Hepatocyte (in vitro differentiated cells): ENCODE data around the gene VEGFB.

Experiments used
- EZH2 ChIP-seq: fragments of 200-600 bp; sonication (generic); IDR thresholded peaks from 2 replicates; pipeline ENCODE4 v1.6.1; 2016; ENCODE audit warnings: antibody characterized with exemption, mild to moderate bottlenecking, borderline replicate concordance
- EZH2phosphoT487 ChIP-seq: fragments of 200-600 bp; sonication (generic); IDR thresholded peaks from one replicate; pipeline ENCODE4 v1.6.1; 2018; ENCODE audit warnings: antibody characterized with exemption, mild to moderate bottlenecking, low read depth, moderate library complexity; ENCODE audit not compliant: unreplicated experiment, severe bottlenecking
- TF ChIP-seq, protein P1 (sequence below): fragments of 200-600 bp; sonication (generic); IDR thresholded peaks from 2 replicates; pipeline ENCODE4 v1.5.1; 2016; ENCODE audit warnings: antibody characterized with exemption, mild to moderate bottlenecking; ENCODE audit not compliant: poor library complexity

DNA sequence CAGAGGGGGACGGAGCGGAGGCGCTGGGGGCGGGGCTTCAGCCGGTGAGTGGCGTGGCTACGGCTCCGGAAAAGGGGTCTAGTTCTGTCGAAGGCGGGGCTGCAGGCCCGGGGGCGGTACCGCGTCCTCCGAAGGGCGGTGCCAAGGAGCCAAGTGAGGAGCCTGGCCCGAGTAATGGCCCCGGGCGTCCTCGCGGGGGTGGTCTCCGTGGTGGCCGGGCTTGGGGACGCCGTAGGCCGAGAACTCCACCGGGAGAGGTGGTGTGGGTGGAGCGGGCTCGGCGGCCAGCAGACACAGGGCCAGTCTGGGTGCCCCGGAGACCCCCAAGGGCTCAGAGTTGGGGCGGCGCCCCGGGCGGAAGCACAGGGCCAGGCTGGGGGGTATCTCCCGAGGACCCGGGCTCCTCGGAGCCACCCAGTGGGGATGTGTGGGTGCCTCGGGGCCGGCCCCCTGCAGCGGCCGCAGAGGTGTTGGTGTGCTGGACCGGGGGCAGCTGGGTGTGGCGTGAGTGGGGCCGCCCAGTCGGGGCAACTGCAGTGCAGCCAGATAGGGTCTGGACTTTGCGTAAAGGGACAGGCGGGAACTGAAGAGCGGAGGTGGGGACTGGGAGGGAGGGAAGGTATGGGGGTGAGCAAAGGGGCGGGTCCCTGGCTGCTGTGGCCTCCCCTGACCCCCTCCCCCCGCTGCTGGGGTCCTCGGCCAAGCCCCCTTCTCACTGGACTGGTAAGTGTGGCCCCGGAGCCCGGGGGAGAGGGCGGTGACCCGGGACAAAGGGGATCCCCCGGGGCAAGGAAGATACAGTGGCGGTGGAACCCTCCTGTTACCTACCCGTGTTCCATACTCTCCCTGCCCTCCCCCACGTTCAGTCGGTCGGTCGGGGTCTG, 7.3 kb downstream of the VEGFB start:
- TF ChIP-seq, protein P1, sequence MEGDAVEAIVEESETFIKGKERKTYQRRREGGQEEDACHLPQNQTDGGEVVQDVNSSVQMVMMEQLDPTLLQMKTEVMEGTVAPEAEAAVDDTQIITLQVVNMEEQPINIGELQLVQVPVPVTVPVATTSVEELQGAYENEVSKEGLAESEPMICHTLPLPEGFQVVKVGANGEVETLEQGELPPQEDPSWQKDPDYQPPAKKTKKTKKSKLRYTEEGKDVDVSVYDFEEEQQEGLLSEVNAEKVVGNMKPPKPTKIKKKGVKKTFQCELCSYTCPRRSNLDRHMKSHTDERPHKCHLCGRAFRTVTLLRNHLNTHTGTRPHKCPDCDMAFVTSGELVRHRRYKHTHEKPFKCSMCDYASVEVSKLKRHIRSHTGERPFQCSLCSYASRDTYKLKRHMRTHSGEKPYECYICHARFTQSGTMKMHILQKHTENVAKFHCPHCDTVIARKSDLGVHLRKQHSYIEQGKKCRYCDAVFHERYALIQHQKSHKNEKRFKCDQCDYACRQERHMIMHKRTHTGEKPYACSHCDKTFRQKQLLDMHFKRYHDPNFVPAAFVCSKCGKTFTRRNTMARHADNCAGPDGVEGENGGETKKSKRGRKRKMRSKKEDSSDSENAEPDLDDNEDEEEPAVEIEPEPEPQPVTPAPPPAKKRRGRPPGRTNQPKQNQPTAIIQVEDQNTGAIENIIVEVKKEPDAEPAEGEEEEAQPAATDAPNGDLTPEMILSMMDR, result no peak
- no peak for TF ChIP-seq EZH2phosphoT487
- no peak for TF ChIP-seq EZH2
